Ovary (tissue), 3 donors: ENCODE data around the gene CD52.

Source experiments
- CTCF ChIP-seq, 3 donors: fragments of 450-650 bp in 2 of 3; fragments of 200-600 bp in 1 of 3; IDR thresholded peaks; one replicate each; pipeline versions ENCODE4 v1.5.1 to v1.8.0; 2016 to 2022; ENCODE audit warnings: antibody characterized with exemption in 3 of 3, mild to moderate bottlenecking in 1 of 3
- EP300 ChIP-seq: sonication (generic); formaldehyde crosslinking; IDR thresholded peaks from one replicate; pipeline ENCODE4 v1.6.1; 2017; ENCODE audit warnings: antibody characterized with exemption
- POLR2A ChIP-seq: fragments of 450-650 bp; IDR thresholded peaks from one replicate; pipeline ENCODE4 v1.6.1; 2017; ENCODE audit warnings: antibody characterized with exemption, mild to moderate bottlenecking, moderate library complexity
- donor health status: DM: no; HTN: no; CAD: no.

GRCh38 chr1:26340047-26340481 lies 22.3 kb downstream of the CD52 start:
- TF ChIP-seq CTCF (IDR thresholded peaks at IDR 0.05) (no peak), POLR2A (no peak), EP300 (no peak)
